NCI-H1436 (cell line): ENCODE measurements around the gene BRSK2.

Experiments used
- DNase-seq: peaks from one replicate; lab custom pipeline; 2025; lab: John Stamatoyannopoulos, UW

Gene BRSK2

DNA sequence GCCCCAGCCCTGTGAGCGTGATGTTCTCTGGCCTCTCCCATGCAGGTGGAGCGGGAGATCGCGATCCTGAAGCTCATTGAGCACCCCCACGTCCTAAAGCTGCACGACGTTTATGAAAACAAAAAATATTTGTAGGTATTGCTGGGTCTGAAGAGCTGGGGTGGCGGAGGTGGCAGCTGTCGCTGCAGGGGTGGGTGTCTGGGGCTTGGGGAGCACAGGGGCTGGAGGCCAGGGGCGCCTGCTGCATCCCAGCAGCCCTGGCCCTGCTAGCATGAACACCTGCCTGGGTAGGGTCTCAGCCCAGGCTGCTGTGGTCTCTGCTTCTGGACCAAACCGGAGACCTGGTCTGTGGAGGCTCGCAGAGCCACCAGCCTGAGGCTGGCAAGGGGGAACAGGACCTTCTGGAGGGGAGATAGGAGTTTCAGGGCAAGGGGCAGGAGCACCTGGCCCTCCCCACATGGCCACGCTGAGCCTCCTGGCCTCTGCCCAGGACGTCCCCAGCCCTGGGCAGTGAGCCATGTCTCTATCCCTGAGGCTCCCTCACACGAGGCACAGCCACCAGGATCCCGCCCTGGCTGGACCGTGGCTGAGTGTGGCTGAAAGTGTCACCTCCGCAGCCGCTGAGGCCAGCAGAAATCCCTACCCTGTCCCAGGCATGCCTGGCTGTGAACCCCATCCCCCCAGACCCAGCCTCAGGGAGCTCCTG lies 48.7 kb downstream of the BRSK2 start:
- no peak for DNase-seq

- no peak for DNase-seq
Observed at GRCh38 chr11:1438967-1439330, 49.2 kb downstream of the BRSK2 start.

DNA sequence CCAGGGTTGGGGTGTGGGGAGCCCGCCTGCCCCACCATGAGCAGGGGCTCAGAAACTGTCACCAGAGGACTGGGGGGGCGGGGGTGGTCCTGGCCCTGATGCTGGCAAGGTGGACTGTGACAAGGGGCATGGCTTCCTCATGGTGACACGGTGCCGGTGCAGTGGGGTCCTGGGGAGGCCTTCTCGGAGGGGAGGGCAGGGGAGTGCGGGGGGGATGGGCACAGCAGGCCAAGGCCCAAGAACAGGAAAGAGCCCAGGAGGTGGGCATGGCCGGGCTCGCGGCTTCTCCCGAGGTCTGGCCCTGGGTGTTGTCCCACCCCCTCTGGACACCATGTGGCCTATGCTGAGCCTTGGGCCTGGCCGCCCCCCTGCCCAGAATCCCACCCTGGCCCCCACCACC lies 49.6 kb downstream of the BRSK2 start:
- DNase-seq = no peak

- DNase-seq = no peak
Observed at GRCh38 chr11:1440066-1440465, 50.3 kb downstream of the BRSK2 start.

GRCh38 chr11:1440496-1440895 lies 50.8 kb downstream of the BRSK2 start:
- no peak for DNase-seq

DNA sequence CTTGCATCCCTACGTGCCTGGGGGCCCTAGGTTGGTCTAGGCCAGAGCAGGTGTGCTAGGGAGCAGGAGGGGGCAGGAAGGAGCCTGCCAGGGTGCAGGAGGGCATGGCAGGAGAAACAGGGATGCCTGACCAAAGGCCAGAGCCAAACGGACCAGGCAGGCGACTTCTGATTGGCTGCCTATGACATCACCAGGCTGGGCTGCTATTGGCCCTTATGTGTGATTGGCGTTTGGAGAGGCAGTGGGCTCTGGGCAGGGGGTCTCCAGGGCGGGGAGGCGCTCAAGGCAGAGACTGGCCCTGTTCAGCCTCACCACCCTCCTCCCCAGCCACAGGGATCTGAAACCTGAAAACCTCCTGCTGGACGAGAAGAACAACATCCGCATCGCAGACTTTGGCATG lies 52.4 kb downstream of the BRSK2 start:
- no peak for DNase-seq

- DNase-seq = no peak
Observed at GRCh38 chr11:1442807-1443366, 53.2 kb downstream of the BRSK2 start.

- no peak for DNase-seq
Observed at GRCh38 chr11:1443737-1444136, 54.0 kb downstream of the BRSK2 start.

DNA sequence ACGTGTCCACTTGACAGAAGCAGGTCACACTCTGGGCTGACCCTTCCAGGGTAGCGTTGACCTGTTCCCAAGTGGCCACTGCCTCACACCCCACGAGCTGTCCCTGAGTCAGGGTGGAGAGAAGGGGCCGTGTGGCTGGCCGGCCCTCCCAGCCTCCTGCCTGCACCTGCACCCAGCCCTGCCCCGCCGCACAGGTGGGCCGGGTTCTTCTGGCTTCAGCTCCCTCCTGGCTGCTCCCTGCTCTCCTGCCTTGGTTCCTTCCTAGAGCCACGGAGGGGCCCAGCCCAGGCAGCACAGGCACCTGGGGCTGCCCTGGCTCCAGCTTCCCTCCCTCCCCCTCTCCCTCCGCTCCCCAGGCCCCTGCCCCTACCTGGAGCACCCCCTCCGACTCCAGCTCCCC lies 54.6 kb downstream of the BRSK2 start:
- DNase-seq = no peak

GRCh38 chr11:1444823-1445422 lies 55.2 kb downstream of the BRSK2 start:
- no peak for DNase-seq

GRCh38 chr11:1445741-1446445 lies 56.2 kb downstream of the BRSK2 start:
- no peak for DNase-seq

GRCh38 chr11:1446623-1447022 lies 56.9 kb downstream of the BRSK2 start:
- no peak for DNase-seq

GRCh38 chr11:1447845-1448825 lies 58.4 kb downstream of the BRSK2 start:
- DNase-seq = no peak

GRCh38 chr11:1448882-1449281 lies 59.1 kb downstream of the BRSK2 start:
- no peak for DNase-seq

DNA sequence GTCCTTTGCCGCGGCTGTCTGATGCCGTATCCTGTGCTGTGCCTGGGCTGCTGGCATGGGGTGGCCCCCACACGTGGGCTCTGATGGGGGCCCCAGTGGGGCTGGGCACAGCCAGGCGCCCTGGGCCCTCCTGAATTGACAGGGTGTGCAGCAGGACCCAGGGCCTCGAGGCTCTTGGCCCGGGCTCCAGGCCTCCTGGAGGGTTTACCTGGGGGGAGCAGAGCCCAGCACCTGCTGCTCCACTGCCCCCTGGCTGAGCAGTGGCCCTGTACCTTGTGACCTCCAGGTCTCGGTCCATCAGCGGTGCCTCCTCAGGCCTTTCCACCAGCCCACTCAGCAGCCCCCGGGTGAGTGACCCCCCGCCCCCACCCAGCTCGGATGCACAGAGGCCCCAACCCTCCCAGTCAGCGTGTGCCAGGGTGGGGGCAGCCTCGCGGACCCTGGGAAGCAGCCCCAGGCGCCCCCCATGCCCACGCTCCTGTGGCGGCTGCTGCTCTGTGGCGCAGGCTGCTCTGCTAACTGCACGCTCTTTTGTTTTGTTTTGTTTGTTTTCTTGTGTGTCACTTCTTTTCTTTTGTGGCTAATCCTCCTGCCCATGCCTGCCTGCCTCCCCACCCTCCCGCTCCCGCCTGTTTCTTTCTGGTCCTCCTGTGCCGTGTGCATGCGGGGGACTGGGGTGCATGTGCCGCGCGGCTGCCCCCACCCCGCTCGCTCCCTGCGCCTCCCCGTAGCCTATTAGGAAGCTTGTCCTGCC lies 59.9 kb downstream of the BRSK2 start:
- DNase-seq = no peak

DNA sequence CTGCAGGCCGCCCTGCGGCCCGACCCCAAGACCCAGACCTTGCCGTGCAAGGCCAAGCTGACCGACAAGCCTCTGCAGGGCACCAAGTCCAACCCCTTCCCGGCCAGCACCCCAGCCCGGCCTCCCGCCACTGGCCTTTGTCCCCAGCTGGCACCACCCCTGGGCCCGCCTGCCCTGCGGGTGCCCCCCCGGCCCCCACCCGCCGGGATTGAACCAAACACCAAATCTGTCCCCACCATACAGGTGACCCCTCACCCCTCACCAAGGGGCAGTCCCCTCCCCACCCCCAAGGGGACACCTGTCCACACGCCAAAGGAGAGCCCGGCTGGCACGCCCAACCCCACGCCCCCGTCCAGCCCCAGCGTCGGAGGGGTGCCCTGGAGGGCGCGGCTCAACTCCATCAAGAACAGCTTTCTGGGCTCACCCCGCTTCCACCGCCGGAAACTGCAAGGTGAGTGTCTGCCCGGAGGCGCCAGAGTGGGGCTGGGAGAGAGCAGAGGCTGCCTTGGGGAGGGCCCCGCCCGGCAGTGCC lies 60.7 kb downstream of the BRSK2 start:
- DNase-seq = no peak

DNA sequence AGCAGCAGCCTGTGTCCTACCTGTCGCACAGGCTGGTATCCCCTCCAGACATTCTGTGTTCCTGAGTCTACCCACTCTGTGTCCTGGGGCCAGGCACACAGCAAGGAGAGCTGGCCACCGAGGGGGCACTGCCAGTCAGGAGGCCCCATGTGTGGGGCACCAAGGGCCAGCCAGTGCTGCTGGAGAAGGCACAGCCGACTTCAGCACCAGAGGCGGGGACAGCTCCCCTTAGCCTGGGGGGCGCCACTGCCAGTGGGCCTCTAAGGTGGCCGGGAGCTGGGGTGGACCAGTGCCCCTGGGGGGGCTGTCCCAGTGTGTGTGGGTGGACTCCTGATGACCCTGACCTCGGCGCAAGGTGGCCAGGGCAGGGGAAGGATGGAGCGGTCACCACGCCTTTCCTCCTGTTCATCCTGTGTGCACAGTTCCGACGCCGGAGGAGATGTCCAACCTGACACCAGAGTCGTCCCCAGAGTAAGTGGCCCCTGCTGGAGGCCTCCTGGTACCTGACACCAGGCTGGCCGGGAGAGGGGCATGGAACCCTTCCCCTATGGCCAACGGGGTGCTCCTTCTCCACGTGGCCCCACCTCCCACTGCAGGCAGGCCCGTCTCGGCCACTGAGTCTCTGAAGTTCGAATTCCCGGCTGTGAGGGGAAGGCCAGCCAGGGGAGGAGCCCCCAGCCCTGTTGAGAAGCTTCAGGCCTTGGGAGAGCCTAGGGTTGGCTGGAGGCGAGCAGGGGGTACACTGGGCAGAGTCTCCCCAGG lies 61.4 kb downstream of the BRSK2 start:
- no peak for DNase-seq

DNA sequence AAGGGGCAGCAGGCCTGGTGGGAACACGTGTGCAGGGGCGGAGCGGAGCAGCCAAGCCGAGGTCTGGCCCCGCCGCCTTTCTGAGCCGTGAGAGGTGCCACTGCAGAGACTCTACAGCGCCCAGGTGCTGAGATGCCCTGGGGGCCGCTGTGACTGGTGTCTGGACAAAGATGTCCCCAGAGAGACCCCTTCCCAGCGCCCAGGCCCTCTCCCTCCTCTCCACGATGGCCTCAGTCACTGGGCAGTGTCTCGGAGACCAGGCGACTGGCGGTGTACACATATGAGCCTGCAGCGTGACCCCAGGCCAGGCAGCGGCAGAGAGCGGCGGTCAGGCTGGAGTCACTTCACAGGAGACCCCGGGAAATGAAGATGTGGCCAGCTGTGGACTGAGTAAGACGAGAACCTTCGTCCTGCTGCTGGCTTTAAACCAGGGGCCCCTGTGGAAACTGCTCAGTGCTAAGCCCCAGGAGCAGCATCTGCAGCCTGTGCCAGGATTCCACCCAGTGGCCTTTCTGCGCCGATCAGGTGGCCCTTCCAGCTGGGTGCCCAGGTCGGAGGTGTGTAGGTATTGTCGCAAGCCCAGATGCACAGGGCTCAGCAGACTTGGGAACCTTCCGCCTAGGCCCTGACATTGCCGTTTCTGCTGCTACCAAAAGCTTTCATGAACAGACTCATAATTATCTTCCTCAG lies 62.2 kb downstream of the BRSK2 start:
- DNase-seq = no peak

- no peak for DNase-seq
Observed at GRCh38 chr11:1452744-1453143, 63.0 kb downstream of the BRSK2 start.

- DNase-seq = no peak
Observed at GRCh38 chr11:1453611-1454034, 63.9 kb downstream of the BRSK2 start.
